Measurements from ENCODE around the gene CXXC5.

Gene CXXC5

DNA sequence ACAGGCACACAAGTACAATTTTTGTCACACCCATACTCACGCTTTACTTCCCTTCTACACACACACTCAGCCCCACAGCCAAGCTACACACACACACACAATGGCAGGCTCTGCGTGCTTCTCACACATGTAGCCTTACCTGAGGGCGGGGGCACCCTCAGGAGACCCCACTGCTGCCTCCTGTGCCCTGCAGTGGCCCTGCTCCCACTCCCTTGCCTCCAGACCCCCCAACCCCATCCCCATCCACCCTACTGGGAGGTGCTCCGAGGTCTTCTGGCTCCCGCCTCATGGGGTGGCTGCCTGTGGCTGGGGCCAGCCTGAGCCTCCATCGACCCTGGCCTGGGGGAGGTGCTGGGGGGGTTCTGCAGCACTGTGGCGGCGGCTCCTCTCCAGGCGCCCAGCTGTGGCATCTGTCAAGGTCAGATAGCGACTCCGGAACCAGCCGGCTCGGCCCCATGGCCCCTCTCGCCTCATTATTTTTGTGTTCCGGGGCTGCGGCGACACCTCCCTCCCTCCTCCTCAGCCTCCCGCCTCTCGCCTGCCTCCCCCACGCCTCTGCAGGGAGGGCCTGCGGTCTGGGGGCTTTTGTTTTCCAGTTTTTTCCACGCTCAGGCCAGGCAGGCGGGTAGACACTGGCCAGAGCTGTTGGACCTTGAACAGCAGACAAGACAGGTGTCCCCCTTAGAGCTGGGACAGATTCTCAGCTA is 21.7 kb downstream of the CXXC5 start:
- TF ChIP-seq CTCF (IDR thresholded peaks at IDR 0.05; ENCODE audit: unreplicated experiment in 3 of 3): no peak
- peak overlapping the region; percentile 96 to 99 (median 96) for H3K27ac Mint-ChIP-seq
- H3K27me3 Mint-ChIP-seq (ENCODE audit: low read depth): no peaks in the 10 kb centered on the region
- H3K9me3 Mint-ChIP-seq: no peaks in the 10 kb centered on the region
- no peaks in the 10 kb centered on the region for H3K36me3 Mint-ChIP-seq (ENCODE audit: low read depth)
- H3K4me1 Mint-ChIP-seq: peaks cover 68% of the 10 kb centered on the region
- H3K4me3 Mint-ChIP-seq: peak overlapping the region; percentile 61 to 83 (median 75)

DNA sequence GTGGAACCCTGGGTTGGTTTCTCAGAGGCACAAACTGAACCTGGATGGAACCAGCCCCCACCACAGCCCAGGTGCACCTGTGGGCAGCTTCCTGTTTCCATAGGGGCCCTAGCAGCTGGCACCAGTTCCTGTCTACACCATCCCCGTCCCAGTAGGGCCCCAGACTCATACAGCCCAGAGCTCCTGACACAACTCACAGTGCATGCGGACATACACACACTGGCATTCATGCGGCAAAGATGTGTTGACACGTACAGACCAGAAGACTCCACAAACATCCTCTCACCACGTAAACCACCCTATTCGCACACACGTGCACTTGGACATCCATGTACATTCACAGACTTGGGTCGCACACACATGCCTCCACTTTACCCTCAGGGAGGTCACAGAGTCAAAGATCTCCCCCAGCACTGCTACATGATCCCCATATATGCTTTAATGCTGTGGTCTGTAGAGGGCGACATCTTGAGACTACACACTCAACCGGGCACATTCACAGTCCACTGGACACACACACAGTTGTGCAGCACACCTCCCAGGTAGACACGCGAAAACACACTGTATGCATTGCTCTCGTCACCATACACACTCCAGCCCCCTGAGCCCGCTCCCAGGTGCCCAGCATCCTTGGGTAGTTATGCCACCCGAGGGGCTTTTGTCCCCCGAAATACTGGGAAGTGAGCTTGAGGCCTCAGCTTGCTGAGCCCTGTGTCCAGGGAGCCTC is 22.4 kb downstream of the CXXC5 start:
- Mint-ChIP-seq H3K4me3 (peak overlapping the region; percentile 61 to 83 (median 61)), H3K4me1 (peaks cover 72% of the 10 kb centered on the region), H3K36me3 (ENCODE audit: low read depth) (no peaks in the 10 kb centered on the region), H3K9me3 (no peaks in the 10 kb centered on the region), H3K27ac (peak overlapping the region; percentile 96 to 99 (median 96)), H3K27me3 (ENCODE audit: low read depth) (no peaks in the 10 kb centered on the region)
- peak in 2 of 3 experiments; percentile 12 to 40 for TF ChIP-seq CTCF (IDR thresholded peaks at IDR 0.05; ENCODE audit: unreplicated experiment in 3 of 3)

DNA sequence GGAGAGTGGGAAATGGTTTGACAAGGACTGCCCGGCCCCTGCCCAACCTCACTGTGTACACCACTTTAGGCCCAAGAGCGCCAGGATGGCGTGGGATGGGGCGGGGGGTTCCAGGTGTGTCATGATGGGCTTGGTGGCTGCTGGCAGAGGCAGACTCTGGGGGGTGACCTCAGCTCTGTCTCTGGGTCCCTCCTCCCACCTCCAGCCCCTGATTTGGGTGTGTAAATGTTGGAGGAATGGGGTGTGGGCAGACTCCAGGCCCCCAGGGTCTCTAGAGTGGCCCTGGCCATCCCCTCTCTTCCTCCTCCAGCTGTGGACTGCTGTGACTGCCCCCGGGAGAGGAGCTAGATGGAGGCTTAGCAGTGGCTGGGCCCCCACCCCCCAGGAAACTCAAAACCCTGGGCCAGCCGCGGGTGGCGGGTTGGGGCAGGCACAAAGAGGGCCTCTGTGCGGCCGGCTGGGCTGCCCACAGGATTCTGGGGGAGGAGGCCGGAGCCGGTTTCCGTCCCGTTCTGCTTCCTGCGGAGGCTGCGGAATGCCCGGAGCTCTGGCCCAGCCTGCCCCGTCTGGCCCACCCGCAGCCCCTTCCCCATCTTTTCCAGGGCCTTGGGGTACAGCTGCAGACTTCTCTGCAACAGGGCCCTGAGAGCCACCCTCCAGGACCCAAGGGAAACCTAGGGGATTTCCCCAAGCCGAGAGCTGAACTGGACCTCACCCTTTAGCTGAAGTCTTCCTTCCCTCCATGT is 23.1 kb downstream of the CXXC5 start:
- Mint-ChIP-seq H3K36me3 (ENCODE audit: low read depth) (no peaks in the 10 kb centered on the region), H3K27me3 (ENCODE audit: low read depth) (no peaks in the 10 kb centered on the region), H3K4me1 (peaks cover 72% of the 10 kb centered on the region), H3K9me3 (no peaks in the 10 kb centered on the region), H3K27ac (peak overlapping the region; percentile 96 to 99 (median 96)), H3K4me3 (peak overlapping the region; percentile 62 to 83 (median 62))
- no peak for TF ChIP-seq CTCF (IDR thresholded peaks at IDR 0.05; ENCODE audit: unreplicated experiment in 3 of 3)

GRCh38 chr5:139675213-139675612 is 27.1 kb downstream of the CXXC5 start:
- Mint-ChIP-seq H3K9me3 (no peaks in the 10 kb centered on the region), H3K27me3 (ENCODE audit: low read depth) (no peaks in the 10 kb centered on the region), H3K36me3 (ENCODE audit: low read depth) (peaks cover 5% of the 10 kb centered on the region), H3K4me1 (peaks cover 71% of the 10 kb centered on the region), H3K4me3 (peak overlapping the region; percentile 8 to 49 (median 21)), H3K27ac (peak overlapping the region; percentile 48 to 83 (median 52))
- no peak for TF ChIP-seq CTCF (IDR thresholded peaks at IDR 0.05; ENCODE audit: unreplicated experiment in 3 of 3)

DNA sequence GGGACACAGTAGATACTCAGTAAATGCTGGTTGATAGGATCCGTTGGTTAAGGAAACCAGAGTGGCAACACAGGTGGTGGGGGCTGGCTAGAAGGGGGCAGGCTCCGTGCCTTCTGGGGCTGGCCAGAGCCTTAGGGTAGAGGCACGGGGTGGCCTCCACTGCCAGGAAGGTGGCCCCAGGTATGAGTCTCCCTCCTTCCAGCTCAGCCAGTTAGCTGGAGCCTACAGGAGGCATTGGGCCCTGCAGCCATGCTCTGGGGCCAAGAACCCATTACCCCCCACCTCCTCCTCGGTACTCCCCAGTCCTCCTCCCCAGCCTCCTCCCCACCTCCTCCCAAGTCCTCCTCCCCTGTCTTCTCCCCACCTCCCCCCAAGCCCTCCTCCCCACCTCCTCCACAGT is 27.7 kb downstream of the CXXC5 start:
- Mint-ChIP-seq H3K27me3 (ENCODE audit: low read depth) (no peaks in the 10 kb centered on the region), H3K9me3 (no peaks in the 10 kb centered on the region), H3K27ac (peak overlapping the region in 2 of 3 experiments; percentile 48 to 52), H3K4me3 (no peak overlapping the region), H3K4me1 (peaks cover 66% of the 10 kb centered on the region), H3K36me3 (ENCODE audit: low read depth) (peaks cover 7% of the 10 kb centered on the region)
- no peak for TF ChIP-seq CTCF (IDR thresholded peaks at IDR 0.05; ENCODE audit: unreplicated experiment in 3 of 3)
